NOMO-1 treated with DMSO at 0.1 percent for 48 hours (cell line): Measurements from ENCODE around the gene PARVA.

ENCODE experiments used
- DNase-seq: peaks from one replicate; lab custom pipeline; 2025; ENCODE audit not compliant: unreplicated experiment; lab: John Stamatoyannopoulos, UW

PARVA gene

GRCh38 chr11:12376259-12377081, 901 bp upstream of the PARVA start:
- no peak for DNase-seq

- no peak for DNase-seq
These were observed 638 bp downstream of the PARVA start for GRCh38 chr11:12377824-12378593.

- no peak for DNase-seq
These were observed 3.4 kb downstream of the PARVA start for GRCh38 chr11:12380565-12381325.

- DNase-seq = no peak
These were observed 4.5 kb downstream of the PARVA start for GRCh38 chr11:12381875-12382274.

- DNase-seq = no peak
These were observed 5.1 kb downstream of the PARVA start for GRCh38 chr11:12382451-12382850.

GRCh38 chr11:12386309-12386708, 8.9 kb downstream of the PARVA start:
- no peak for DNase-seq

GRCh38 chr11:12386745-12387144, 9.4 kb downstream of the PARVA start:
- no peak for DNase-seq

GRCh38 chr11:12388173-12388572, 10.8 kb downstream of the PARVA start:
- no peak for DNase-seq

GRCh38 chr11:12388939-12389670, 11.7 kb downstream of the PARVA start:
- DNase-seq = no peak

GRCh38 chr11:12389676-12390657, 12.6 kb downstream of the PARVA start:
- DNase-seq = no peak

GRCh38 chr11:12390687-12391110, 13.3 kb downstream of the PARVA start:
- no peak for DNase-seq

- no peak for DNase-seq
These were observed 15.3 kb downstream of the PARVA start for GRCh38 chr11:12392672-12393071.

- no peak for DNase-seq
These were observed 16.3 kb downstream of the PARVA start for GRCh38 chr11:12393691-12394090.

GRCh38 chr11:12394601-12395000, 17.2 kb downstream of the PARVA start:
- DNase-seq = no peak

- DNase-seq = no peak
These were observed 18.0 kb downstream of the PARVA start for GRCh38 chr11:12395333-12395732.

GRCh38 chr11:12397931-12398334, 20.6 kb downstream of the PARVA start:
- no peak for DNase-seq

- DNase-seq = no peak
These were observed 22.0 kb downstream of the PARVA start for GRCh38 chr11:12399355-12399754.

- DNase-seq = no peak
These were observed 24.7 kb downstream of the PARVA start for GRCh38 chr11:12402025-12402424.

- DNase-seq = no peak
These were observed 25.3 kb downstream of the PARVA start for GRCh38 chr11:12402691-12403120.
